Kasumi-1 (cell line): Measurements from ENCODE around the gene PACRG.

Experiments
- DNase-seq, 2 experiments: peaks; one replicate each; lab custom pipeline; 2025; lab: John Stamatoyannopoulos, UW

PACRG gene

DNA sequence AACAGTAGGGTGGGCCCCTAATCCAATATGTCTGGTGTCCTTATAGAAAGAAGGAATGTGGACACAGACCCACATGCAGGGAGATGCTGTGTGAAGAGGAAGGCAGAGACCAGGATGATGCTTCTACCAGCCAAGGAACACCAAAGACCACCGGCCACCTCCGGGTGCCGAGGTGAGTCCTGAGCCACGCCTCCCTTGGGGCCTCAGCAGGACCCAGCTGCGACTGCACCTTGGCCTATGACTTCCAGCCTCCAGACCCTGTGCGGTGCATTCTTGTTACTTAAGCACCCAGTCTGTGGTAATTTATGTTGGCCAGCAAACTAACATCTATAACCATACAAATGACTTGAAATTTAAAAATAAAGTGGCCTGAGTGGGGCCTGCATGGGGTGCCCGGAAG is 607.3 kb downstream of the PACRG start:
- no peak for DNase-seq

DNA sequence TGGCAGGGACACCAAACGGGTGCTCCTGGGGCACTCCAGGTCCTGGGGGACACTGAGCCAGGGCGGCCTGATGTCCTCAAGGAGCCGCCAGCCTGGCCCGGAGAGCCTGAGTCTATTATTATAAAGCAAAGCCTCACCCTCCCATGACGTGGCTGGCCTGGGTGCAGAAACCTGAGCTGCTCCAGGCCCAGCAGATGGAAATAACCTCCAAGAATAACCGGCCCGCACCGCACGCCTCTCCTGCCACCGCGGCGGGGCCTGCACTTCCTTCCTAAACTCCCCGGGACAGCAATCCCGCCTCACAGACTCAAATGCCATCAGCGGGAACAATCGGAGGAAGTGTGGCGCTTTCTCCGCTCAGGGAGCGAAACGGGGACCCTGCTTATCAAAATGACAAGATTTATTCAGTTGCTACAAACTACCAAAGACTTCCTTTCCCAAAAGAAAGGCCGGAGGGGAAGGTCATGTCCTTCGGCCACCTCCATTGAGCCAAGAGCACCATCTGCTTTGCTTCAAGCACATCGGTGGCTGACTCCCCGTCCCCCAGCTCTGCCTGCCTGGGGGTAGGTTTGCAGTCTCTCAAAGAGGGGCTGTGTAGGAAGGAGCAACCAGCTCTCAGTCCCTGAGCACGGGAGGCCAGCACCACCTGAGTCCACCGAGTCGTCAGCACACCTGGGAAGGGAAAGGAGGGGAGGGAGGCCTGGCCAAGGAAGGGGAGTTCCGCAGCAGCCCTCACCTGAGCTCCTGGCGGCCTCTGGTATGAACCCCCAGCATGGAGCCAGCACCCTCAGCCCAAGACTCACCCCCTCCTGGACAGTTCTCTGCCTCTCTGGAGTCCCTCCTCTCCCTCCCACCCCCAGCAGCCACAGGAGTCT is 608.1 kb downstream of the PACRG start:
- peak; percentile 21 to 33 for DNase-seq

- DNase-seq: no peak
Measured at GRCh38 chr6:163336961-163337360, 609.2 kb downstream of the PACRG start.

- DNase-seq: no peak
Measured at GRCh38 chr6:163337958-163338357, 610.2 kb downstream of the PACRG start.

- DNase-seq: peak in 1 of 2 experiments; percentile 4
Measured at GRCh38 chr6:163338671-163339405, 611.1 kb downstream of the PACRG start.

GRCh38 chr6:163339466-163339865 is 611.7 kb downstream of the PACRG start:
- no peak for DNase-seq

GRCh38 chr6:163340201-163340887 is 612.6 kb downstream of the PACRG start:
- DNase-seq: no peak

- no peak for DNase-seq
Measured at GRCh38 chr6:163341224-163342061, 613.7 kb downstream of the PACRG start.

DNA sequence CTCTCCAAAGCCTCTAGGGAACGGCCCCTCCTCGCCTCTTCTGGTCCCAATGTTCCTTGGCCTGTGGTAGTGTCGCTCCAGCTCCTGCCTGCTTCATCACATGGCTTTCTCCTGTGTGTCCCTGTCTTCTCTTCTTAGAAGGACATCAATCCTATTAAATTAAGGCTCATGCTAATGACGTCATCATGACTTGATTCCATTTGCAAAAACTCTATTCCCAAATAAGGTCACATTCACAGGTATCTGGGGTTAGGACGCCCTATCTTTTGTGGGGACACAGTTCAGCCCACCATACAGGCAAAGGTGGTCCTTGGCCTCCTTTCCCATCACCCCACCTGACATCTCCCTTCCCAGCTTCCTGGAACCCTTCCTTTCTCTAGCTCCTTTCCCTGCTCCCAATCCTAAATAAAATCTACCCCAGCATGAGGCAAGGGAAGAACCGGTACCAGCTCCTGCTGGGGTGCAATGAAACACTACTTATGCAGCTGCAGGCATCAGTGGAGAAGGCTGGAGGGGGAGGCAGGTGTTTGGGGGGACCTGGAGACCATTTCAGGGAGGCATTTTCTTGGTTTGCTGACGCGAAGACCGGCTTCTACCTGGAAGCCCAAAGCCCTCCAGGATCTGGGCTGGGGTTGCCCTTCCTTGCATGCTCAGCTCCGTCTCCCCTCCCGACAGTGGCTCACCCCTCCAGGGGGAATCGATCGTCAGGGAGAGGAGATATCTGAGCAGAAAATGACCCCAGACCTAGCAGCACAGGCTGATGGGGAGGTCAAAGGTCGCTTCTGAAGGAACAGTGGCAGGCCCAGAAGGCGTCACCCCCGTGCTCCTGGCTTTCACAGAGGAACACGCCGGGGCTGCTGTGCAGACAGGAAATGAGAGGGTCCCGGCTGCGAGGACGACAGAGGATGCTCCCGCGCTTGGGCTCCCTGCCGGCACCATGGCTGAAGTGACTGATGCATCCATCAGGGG is 615.1 kb downstream of the PACRG start:
- DNase-seq: no peak

DNA sequence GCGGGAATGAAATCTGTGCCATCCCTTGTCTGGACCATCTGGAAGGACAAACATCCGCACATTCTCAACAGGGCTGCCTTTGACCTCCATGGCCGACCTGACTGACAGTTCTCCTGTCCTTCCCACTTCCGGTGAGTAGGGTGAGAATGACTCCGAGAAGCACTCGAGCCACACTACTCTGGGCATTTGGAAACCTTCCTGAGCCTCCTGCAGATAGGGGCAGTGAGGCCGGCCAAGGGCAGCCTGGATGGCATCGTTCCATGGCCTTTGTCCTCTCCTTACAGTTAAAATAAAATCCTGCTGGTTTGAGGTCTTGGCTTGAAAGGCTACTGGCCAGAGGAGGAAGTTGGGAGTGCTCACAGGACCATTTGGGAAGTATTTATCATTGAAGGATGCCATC is 615.8 kb downstream of the PACRG start:
- no peak for DNase-seq

- DNase-seq: no peak
Measured at GRCh38 chr6:163344411-163344810, 616.6 kb downstream of the PACRG start.

DNA sequence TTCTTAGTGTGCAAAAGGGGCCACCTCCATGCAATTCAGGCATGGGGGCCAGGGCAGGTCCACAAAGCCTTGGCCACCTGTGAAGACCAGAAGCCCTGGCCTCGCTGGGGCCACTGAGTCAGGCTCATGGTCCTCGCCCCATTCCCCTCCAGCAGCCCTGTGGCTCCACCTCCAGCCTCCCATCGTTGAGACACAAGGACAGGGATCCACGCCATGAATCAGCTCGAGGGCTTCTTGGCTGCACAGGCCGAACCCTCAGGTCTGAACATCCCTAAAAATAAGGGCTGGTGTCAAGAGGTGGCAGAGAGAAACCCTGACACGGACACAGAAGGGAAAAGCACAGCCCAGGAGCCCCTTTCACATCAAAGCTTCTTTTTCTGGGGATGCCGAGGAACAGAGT is 618.2 kb downstream of the PACRG start:
- no peak for DNase-seq

DNA sequence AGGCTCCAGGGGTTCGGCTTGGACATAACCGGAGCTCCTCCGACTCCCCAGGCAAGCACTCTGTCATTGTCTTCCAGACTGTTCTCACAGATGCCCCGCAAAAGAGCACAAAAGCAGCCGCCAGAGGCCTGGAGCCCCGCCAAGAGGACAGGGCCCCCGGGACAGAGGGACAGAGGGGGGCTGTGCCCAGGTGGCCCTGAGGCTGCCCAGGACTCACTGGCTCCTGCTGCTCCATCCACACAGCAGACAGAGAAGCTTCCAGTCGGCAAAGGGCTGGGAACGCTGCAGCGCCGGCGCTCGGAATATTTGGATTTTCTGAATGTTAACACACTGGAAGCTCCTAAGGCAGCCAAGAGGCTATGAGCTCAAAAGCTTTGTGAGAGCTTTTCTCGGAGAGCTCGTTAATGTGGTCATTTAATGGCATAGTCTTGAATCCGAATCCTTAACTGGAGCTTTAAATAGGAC is 618.8 kb downstream of the PACRG start:
- no peak for DNase-seq

- DNase-seq: no peak
Measured at GRCh38 chr6:163347021-163347446, 619.3 kb downstream of the PACRG start.

- DNase-seq: no peak
Measured at GRCh38 chr6:163348789-163349680, 621.3 kb downstream of the PACRG start.

DNA sequence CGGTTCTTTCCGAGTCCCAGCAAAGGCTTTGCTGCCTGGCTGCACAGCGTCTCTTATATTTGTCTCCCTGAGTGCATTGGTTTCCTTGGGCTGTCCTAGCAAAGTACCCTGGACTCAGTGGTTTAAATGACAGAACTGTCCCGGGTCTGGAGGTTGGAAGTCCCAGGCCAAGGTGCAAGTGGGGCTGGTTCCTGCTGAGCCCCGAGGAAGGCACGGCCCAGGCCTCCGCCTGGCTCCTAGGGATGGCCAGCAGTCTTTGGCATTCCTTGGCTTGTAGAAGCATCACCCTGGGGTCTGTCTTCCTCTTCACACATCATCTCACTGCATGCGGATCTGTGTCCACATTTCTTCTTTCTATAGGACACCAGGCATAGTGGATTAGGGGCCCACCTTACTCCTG is 621.9 kb downstream of the PACRG start:
- no peak for DNase-seq

- DNase-seq: no peak
Measured at GRCh38 chr6:163351013-163351412, 623.2 kb downstream of the PACRG start.

GRCh38 chr6:163352011-163352685 is 624.4 kb downstream of the PACRG start:
- no peak for DNase-seq

- DNase-seq: no peak
Measured at GRCh38 chr6:163352966-163353365, 625.2 kb downstream of the PACRG start.
